ENCODE data around the gene ZNF428.

GRCh38 chr19:43605875-43606568 is 13.4 kb downstream of the ZNF428 start:
- no peak for TF ChIP-seq CTCF (conservative IDR thresholded peaks at IDR 0.05; ENCODE audit: low read length)
- no peak for TF ChIP-seq EZH2phosphoT487 (IDR thresholded peaks at IDR 0.05; ENCODE audit: borderline replicate concordance)

Data from Loucy (cell line).